SU-DHL-6 (cell line): Measurements from ENCODE around the gene RUNX2.

ENCODE experiments used
- H2AFZ ChIP-seq: fragments of 200-600 bp; sonication (generic); 2 replicates; pipeline ENCODE4 v1.6.1; 2014; ENCODE audit warnings: low read depth, mild to moderate bottlenecking, moderate library complexity, mixed read lengths, antibody characterized with exemption, low read length; ENCODE audit not compliant: severe bottlenecking
- H3F3A ChIP-seq: fragments of 200-600 bp; shearing (Covaris generic); 2 replicates; pipeline ENCODE4 v1.6.0; 2016; ENCODE audit warnings: antibody characterized with exemption, mild to moderate bottlenecking; ENCODE audit not compliant: insufficient read depth
- H3K27ac ChIP-seq: fragments of 200-600 bp; sonication (generic); 2 replicates; pipeline ENCODE4 v1.5.1; 2016; ENCODE audit warnings: low read depth, mild to moderate bottlenecking, low read length, moderate library complexity, mixed read lengths
- H3K27me3 ChIP-seq: fragments of 200-600 bp; sonication (generic), shearing (Covaris generic); 2 replicates; pipeline ENCODE4 v1.6.0; 2014; ENCODE audit warnings: mild to moderate bottlenecking, low read length
- H3K36me3 ChIP-seq: fragments of 200-600 bp; sonication (generic); 2 replicates; pipeline ENCODE4 v1.6.1; 2014; ENCODE audit warnings: mild to moderate bottlenecking, low read length, mixed read lengths
- H3K4me2 ChIP-seq: fragments of 300-600, 200-600 bp; shearing (Covaris generic), sonication (generic); 2 replicates; pipeline ENCODE4 v1.6.0; 2014; ENCODE audit warnings: low read length, low read depth, mild to moderate bottlenecking; ENCODE audit not compliant: poor library complexity, severe bottlenecking
- H3K4me3 ChIP-seq: fragments of 200-600 bp; sonication (generic); 2 replicates; pipeline ENCODE4 v1.5.1; 2014; ENCODE audit warnings: antibody characterized with exemption, low read length, mild to moderate bottlenecking, mixed read lengths; ENCODE audit not compliant: insufficient read depth, poor library complexity, severe bottlenecking
- H3K79me2 ChIP-seq: fragments of 200-600 bp; sonication (generic); 2 replicates; pipeline ENCODE4 v1.6.1; 2014; ENCODE audit warnings: mild to moderate bottlenecking, low read length, moderate library complexity; ENCODE audit not compliant: insufficient read depth
- H3K9ac ChIP-seq: fragments of 200-600 bp; sonication (generic); 2 replicates; pipeline ENCODE4 v1.7.0; 2014; ENCODE audit warnings: mild to moderate bottlenecking, low read length
- H3K9me2 ChIP-seq: fragments of 200-600 bp; sonication (generic); replicated peaks from 2 replicates; pipeline ENCODE4 v1.6.1; 2014; ENCODE audit warnings: low read length; ENCODE audit not compliant: insufficient read depth
- H3K9me3 ChIP-seq: fragments of 200-600 bp; sonication (generic); 2 replicates; pipeline ENCODE4 v1.6.1; 2014; ENCODE audit warnings: low read length, mixed read lengths; ENCODE audit not compliant: insufficient read depth
- H4K20me1 ChIP-seq: fragments of 200-600 bp; sonication (generic); 2 replicates; pipeline ENCODE4 v1.6.1; 2014; ENCODE audit warnings: low read depth, mild to moderate bottlenecking, antibody characterized with exemption, low read length, moderate library complexity, mixed read lengths
- EZH2phosphoT487 ChIP-seq: fragments of 200-600 bp; sonication (generic), shearing (Covaris generic); conservative IDR thresholded peaks from 2 replicates; pipeline ENCODE4 v1.6.1; 2018; ENCODE audit warnings: mild to moderate bottlenecking, antibody characterized with exemption, low read length, moderate library complexity, mixed read lengths
- TF ChIP-seq, protein P1 (sequence below): fragments of 200-600 bp; sonication (generic); IDR thresholded peaks from one replicate; pipeline ENCODE4 v1.5.1; 2017; ENCODE audit warnings: antibody characterized with exemption, mild to moderate bottlenecking, low read length, moderate library complexity; ENCODE audit not compliant: insufficient read depth, poor library complexity, severe bottlenecking

RUNX2 gene

DNA sequence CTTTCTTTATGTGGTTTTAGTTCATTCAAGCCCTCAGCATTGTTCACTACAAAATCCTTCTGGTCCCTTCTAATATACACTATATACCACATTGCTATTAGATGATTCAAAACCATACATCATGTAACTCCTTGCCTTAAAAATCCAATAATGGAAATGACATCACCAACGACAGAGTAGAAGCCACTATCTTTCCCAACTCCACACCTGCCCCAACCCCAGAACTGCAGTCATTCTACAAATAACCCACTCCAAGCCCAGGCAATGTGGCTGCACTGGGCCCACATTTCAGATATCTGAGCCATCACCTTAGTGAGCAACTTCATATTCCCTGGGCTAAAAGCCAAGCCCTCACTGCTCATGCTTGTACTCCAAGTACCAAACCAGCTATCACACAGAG, 22.6 kb upstream of the RUNX2 start:
- no peaks in the 10 kb centered on the region for H3K9me2 ChIP-seq
- no peak overlapping the region for H2AFZ ChIP-seq
- no peaks in the 10 kb centered on the region; the same call in 1 of the 2 replicates for H4K20me1 ChIP-seq
- TF ChIP-seq, protein P1, sequence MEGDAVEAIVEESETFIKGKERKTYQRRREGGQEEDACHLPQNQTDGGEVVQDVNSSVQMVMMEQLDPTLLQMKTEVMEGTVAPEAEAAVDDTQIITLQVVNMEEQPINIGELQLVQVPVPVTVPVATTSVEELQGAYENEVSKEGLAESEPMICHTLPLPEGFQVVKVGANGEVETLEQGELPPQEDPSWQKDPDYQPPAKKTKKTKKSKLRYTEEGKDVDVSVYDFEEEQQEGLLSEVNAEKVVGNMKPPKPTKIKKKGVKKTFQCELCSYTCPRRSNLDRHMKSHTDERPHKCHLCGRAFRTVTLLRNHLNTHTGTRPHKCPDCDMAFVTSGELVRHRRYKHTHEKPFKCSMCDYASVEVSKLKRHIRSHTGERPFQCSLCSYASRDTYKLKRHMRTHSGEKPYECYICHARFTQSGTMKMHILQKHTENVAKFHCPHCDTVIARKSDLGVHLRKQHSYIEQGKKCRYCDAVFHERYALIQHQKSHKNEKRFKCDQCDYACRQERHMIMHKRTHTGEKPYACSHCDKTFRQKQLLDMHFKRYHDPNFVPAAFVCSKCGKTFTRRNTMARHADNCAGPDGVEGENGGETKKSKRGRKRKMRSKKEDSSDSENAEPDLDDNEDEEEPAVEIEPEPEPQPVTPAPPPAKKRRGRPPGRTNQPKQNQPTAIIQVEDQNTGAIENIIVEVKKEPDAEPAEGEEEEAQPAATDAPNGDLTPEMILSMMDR, result no peak
- no peak for TF ChIP-seq EZH2phosphoT487
- no peak overlapping the region for H3K27ac ChIP-seq
- no peaks in the 10 kb centered on the region for H3K79me2 ChIP-seq
- no peaks in the 10 kb centered on the region for H3K27me3 ChIP-seq
- H3K36me3 ChIP-seq, result no peaks in the 10 kb centered on the region
- H3F3A ChIP-seq, result no peaks in the 10 kb centered on the region
- no peak overlapping the region for H3K4me3 ChIP-seq
- H3K4me2 ChIP-seq, result no peak overlapping the region
- H3K9me3 ChIP-seq, result no peaks in the 10 kb centered on the region
- H3K9ac ChIP-seq, result no peak overlapping the region

DNA sequence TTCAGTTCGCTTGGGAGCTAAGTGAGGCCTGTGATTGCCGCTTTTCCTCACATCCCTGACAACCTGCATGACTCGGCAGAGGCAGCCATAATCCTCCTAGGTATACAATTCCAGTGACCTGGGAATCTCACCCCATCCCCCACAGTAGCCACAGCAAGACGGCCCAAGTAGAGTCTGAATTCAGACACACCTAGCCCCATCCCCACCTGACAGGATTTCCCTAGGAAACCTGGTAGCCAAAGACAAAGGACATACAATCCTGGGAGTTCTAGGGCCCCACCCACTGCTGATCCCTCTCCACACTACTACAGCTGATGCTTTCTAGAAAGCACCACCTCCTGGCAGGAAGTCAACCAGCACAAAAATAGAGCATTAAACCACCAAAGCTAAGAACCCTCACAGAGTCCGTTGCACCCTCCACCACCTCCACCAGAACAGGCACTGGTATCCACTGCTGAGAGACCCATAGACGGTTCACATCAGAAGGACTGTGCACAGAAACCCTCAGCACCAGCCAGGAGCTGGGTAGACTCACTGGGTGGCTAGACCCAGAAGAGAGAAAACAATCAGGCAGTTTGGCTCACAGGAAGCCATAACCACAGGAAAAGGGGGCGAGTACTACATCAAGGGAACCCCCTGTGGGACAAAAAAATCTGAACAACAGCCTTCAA, 17.9 kb upstream of the RUNX2 start:
- Histone ChIP-seq H3K9me2 (no peaks in the 10 kb centered on the region), H3K4me3 (no peak overlapping the region), H3K27me3 (no peaks in the 10 kb centered on the region), H3K4me2 (no peak overlapping the region), H3K79me2 (no peaks in the 10 kb centered on the region), H2AFZ (no peak overlapping the region), H4K20me1 (no peaks in the 10 kb centered on the region; the same call in 1 of the 2 replicates), H3K9ac (no peak overlapping the region), H3K27ac (no peak overlapping the region), H3F3A (no peaks in the 10 kb centered on the region), H3K36me3 (no peaks in the 10 kb centered on the region), H3K9me3 (no peaks in the 10 kb centered on the region)
- no peak for TF ChIP-seq EZH2phosphoT487
- TF ChIP-seq, protein P1, result no peak

DNA sequence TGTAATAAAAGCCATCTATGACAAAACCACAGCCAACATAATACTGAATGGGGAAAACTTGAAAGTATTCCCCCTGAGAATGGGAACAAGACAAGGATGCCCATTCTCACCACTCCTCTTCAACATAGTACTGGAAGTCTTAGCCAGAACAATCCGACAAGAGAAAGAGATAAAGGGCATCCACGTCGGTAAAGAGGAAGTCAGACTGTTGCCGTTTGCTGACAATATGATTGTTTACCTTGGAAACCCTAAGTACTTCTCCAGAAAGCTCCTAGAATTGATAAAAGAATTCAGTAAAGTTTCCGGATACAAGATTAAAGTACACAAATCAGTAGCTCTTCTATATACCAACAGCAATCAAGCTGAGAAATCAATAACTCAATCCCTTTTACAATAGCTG, 14.0 kb upstream of the RUNX2 start:
- no peaks in the 10 kb centered on the region for H3K79me2 ChIP-seq
- H3K9me2 ChIP-seq, result no peaks in the 10 kb centered on the region
- H3F3A ChIP-seq, result no peaks in the 10 kb centered on the region
- peaks cover 3% of the 10 kb centered on the region; the same call in 1 of the 2 replicates for H4K20me1 ChIP-seq
- H3K36me3 ChIP-seq, result no peaks in the 10 kb centered on the region
- H3K4me2 ChIP-seq, result no peak overlapping the region
- H3K9ac ChIP-seq, result no peak overlapping the region
- H3K27me3 ChIP-seq, result no peaks in the 10 kb centered on the region
- H3K27ac ChIP-seq, result no peak overlapping the region
- no peaks in the 10 kb centered on the region for H3K9me3 ChIP-seq
- no peak overlapping the region for H3K4me3 ChIP-seq
- H2AFZ ChIP-seq, result no peak overlapping the region
- no peak for TF ChIP-seq EZH2phosphoT487
- TF ChIP-seq, protein P1, result no peak
